ENCODE measurements around the gene SGPP2. TPM values are rescaled to one million over a fixed set of nuclear protein-coding genes. Genes with fewer than 3 reads are reported as not detected.

SGPP2 gene
- total RNA-seq, 1 donor from 2014 or later = 0.21 TPM

DNA sequence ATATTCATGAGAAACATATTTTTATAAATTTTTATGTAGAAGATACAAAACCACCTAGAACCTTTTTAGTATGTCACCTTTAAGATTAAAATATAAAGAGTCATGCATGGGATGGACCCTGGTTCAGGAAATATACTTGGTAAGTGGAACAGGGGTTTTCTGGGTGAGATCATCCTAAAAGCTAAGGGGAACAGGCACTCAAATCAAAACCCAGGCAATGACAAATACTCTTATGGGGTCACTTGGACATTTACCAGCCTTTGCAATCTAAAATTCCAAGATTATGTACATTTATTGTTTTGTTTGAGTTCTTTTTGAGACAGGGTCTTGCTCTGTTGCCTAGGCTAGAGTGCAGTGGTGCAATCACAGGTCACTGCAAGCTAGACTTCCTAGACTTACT lies 65.8 kb downstream of the SGPP2 start:
- TF ChIP-seq, protein P1, sequence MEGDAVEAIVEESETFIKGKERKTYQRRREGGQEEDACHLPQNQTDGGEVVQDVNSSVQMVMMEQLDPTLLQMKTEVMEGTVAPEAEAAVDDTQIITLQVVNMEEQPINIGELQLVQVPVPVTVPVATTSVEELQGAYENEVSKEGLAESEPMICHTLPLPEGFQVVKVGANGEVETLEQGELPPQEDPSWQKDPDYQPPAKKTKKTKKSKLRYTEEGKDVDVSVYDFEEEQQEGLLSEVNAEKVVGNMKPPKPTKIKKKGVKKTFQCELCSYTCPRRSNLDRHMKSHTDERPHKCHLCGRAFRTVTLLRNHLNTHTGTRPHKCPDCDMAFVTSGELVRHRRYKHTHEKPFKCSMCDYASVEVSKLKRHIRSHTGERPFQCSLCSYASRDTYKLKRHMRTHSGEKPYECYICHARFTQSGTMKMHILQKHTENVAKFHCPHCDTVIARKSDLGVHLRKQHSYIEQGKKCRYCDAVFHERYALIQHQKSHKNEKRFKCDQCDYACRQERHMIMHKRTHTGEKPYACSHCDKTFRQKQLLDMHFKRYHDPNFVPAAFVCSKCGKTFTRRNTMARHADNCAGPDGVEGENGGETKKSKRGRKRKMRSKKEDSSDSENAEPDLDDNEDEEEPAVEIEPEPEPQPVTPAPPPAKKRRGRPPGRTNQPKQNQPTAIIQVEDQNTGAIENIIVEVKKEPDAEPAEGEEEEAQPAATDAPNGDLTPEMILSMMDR (IDR thresholded peaks at IDR 0.05) = no peak
- H3K27me3 ChIP-seq = no peaks in the 10 kb centered on the region
- no peak overlapping the region for H3K27ac ChIP-seq
- no peaks in the 10 kb centered on the region for H3K36me3 ChIP-seq
- DNase-seq (ENCODE audit: low spot score in 2 of 2) = no peak
- H3K4me1 ChIP-seq = no peaks in the 10 kb centered on the region
- H3K4me3 ChIP-seq = no peak overlapping the region
- no peaks in the 10 kb centered on the region for H3K9me3 ChIP-seq
- intact Hi-C loops (cut with DNase I) = no loop called here

- DNase-seq (ENCODE audit: low spot score in 2 of 2) = no peak
- Histone ChIP-seq H3K9me3 (no peaks in the 10 kb centered on the region), H3K27ac (no peak overlapping the region), H3K4me1 (no peaks in the 10 kb centered on the region), H3K36me3 (no peaks in the 10 kb centered on the region), H3K4me3 (no peak overlapping the region), H3K27me3 (no peaks in the 10 kb centered on the region)
- intact Hi-C loops (cut with DNase I) = no loop called here
- TF ChIP-seq, protein P1 (IDR thresholded peaks at IDR 0.05) = no peak
Observed at GRCh38 chr2:222492683-222493082, 68.3 kb downstream of the SGPP2 start.

DNA sequence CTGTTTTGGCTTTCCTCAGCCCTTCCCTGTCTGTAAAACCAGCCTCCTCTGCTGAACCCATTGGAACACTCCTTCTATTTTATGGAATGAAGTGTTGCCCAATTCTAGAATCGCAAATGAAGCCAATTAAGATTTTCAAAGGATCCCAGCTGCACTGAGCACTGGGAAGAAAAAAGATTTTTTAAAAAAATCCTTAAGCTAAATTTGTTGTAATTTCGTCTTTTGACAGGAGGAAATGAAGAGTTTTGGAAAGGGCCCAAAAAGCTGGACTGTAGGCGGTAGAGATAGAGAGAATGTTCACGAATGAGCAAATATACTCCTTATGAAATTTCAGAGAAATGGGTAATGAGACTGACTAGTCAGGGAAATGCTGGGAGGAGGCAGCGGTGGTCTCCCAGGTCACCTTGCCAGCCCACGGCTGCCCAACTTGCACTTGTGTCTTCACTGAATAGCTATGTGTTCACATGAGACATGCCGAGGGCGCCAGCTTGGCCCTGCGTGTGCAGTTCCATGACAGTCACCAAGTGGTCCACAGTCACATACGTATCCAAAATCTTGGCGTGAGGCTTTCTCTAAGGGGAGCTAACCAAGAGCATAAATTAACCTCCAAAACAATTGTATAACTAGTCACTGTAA lies 69.9 kb downstream of the SGPP2 start:
- Histone ChIP-seq H3K4me1 (no peaks in the 10 kb centered on the region), H3K27ac (no peak overlapping the region), H3K9me3 (no peaks in the 10 kb centered on the region), H3K4me3 (no peak overlapping the region), H3K27me3 (no peaks in the 10 kb centered on the region), H3K36me3 (no peaks in the 10 kb centered on the region)
- no peak for DNase-seq (ENCODE audit: low spot score in 2 of 2)
- intact Hi-C loops (cut with DNase I) = no loop called here
- TF ChIP-seq, protein P1 (IDR thresholded peaks at IDR 0.05) = no peak

GRCh38 chr2:222495388-222495787 lies 71.0 kb downstream of the SGPP2 start:
- Histone ChIP-seq H3K4me3 (no peak overlapping the region), H3K9me3 (no peaks in the 10 kb centered on the region), H3K27ac (no peak overlapping the region), H3K27me3 (no peaks in the 10 kb centered on the region), H3K36me3 (no peaks in the 10 kb centered on the region), H3K4me1 (no peaks in the 10 kb centered on the region)
- TF ChIP-seq, protein P1 (IDR thresholded peaks at IDR 0.05) = no peak
- intact Hi-C loops (cut with DNase I) = no loop called here
- DNase-seq (ENCODE audit: low spot score in 2 of 2) = no peak

- no peaks in the 10 kb centered on the region for H3K9me3 ChIP-seq
- H3K4me3 ChIP-seq = no peak overlapping the region
- H3K4me1 ChIP-seq = no peaks in the 10 kb centered on the region
- DNase-seq (ENCODE audit: low spot score in 2 of 2) = no peak
- no peaks in the 10 kb centered on the region for H3K36me3 ChIP-seq
- intact Hi-C loops (cut with DNase I) = no loop called here
- no peak overlapping the region for H3K27ac ChIP-seq
- H3K27me3 ChIP-seq = no peaks in the 10 kb centered on the region
- TF ChIP-seq, protein P1 (IDR thresholded peaks at IDR 0.05) = no peak
Observed at GRCh38 chr2:222499226-222499625, 74.9 kb downstream of the SGPP2 start.

DNA sequence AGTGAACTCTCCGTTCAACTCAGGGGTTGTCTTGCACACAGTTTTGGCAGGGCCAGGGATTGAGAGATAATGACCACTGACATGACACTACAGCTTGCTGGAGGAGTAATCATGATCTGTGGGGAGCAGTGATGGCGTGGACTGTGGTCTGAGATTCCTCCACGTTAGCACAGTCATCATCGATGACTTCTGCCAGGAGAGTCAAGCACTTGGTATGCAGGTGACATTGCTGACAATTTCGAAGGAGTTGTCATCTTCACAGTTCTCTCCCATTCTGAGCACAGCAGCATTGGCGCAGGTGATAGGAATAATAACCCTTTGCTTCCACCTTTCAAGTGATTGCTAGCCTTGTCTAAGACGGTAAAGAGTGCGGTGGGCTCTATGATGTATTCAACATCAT lies 79.8 kb downstream of the SGPP2 start:
- no peak for DNase-seq (ENCODE audit: low spot score in 2 of 2)
- TF ChIP-seq, protein P1 (IDR thresholded peaks at IDR 0.05) = no peak
- Histone ChIP-seq H3K4me1 (no peaks in the 10 kb centered on the region), H3K36me3 (no peaks in the 10 kb centered on the region), H3K27me3 (no peaks in the 10 kb centered on the region), H3K4me3 (no peak overlapping the region), H3K27ac (no peak overlapping the region), H3K9me3 (no peaks in the 10 kb centered on the region)
- intact Hi-C loops (cut with DNase I) = no loop called here
